HFFc6 (cell line): ENCODE measurements around the gene HLA-G. TPM values are rescaled to one million over a fixed set of nuclear protein-coding genes. Genes with fewer than 3 reads are reported as not detected.

Source experiments
- DNase-seq: peaks from one replicate; pipeline ENCODE4 v3.0.0-alpha.2; 2018
- H3K27ac Mint-ChIP-seq: 2 replicates; pipeline ENCODE4 v1.8.0; 2020; ENCODE audit warnings: mild to moderate bottlenecking, mixed read lengths
- H3K27me3 Mint-ChIP-seq: 2 replicates; pipeline ENCODE4 v1.8.0; 2021; ENCODE audit warnings: mild to moderate bottlenecking, moderate library complexity, mixed read lengths; ENCODE audit not compliant: insufficient read depth
- H3K36me3 Mint-ChIP-seq: 2 replicates; pipeline ENCODE4 v1.8.0; 2021; ENCODE audit warnings: low read depth, mixed read lengths
- H3K4me1 Mint-ChIP-seq: 2 replicates; pipeline ENCODE4 v1.8.0; 2020; ENCODE audit warnings: low read depth, mixed read lengths
- H3K4me3 Mint-ChIP-seq: 2 replicates; pipeline ENCODE4 v1.8.0; 2020; ENCODE audit warnings: mild to moderate bottlenecking, moderate library complexity, mixed read lengths
- H3K9me3 Mint-ChIP-seq: 2 replicates; pipeline ENCODE4 v1.8.0; 2020; ENCODE audit warnings: mild to moderate bottlenecking, mixed read lengths
- total RNA-seq, 6 experiments: library from RNA; stranded (reverse); fragmentation: NEBNext Ultra II Directional; extraction: Animal tissue kit (Norgen Biotek cat#: 25700); gene quantifications; 2 replicates in 1 of 6; 3 replicates in 5 of 6; pipeline ENCODE4 v1.2.3, GENCODE V29; 2021
- TF ChIP-seq, protein P1 (sequence below): fragments of 200-600 bp; sonication (generic); IDR thresholded peaks from 2 replicates; pipeline ENCODE4 v1.5.0; 2021; ENCODE audit warnings: antibody characterized with exemption, mild to moderate bottlenecking

HLA-G gene
- total RNA-seq, 6 experiments from 2014 or later: 0.16 to 0.48 (median 0.24) TPM; not detected in 2

DNA sequence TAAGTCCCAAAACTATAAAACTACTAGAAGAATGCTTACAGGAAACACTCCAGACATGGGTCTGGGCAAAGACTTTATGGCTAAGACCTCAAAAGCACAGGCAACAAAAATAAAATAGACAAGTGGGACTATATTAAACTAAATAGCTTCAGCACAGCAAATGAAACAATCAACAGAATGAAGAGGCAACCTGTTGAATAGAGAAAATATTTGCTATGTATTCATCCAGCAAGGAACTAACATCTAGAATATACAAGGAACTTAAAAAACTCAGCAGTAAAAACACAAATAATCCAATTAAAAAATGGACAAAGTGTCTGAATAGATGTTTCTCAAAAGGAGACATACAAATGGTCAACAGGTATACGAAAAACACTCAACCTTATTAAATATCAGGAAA lies 30.4 kb downstream of the HLA-G start:
- Mint-ChIP-seq H3K4me1 (no peaks in the 10 kb centered on the region), H3K27ac (no peak overlapping the region), H3K4me3 (no peak overlapping the region), H3K27me3 (peaks cover 40% of the 10 kb centered on the region), H3K9me3 (no peaks in the 10 kb centered on the region), H3K36me3 (no peaks in the 10 kb centered on the region)
- no peak for DNase-seq
- TF ChIP-seq, protein P1, sequence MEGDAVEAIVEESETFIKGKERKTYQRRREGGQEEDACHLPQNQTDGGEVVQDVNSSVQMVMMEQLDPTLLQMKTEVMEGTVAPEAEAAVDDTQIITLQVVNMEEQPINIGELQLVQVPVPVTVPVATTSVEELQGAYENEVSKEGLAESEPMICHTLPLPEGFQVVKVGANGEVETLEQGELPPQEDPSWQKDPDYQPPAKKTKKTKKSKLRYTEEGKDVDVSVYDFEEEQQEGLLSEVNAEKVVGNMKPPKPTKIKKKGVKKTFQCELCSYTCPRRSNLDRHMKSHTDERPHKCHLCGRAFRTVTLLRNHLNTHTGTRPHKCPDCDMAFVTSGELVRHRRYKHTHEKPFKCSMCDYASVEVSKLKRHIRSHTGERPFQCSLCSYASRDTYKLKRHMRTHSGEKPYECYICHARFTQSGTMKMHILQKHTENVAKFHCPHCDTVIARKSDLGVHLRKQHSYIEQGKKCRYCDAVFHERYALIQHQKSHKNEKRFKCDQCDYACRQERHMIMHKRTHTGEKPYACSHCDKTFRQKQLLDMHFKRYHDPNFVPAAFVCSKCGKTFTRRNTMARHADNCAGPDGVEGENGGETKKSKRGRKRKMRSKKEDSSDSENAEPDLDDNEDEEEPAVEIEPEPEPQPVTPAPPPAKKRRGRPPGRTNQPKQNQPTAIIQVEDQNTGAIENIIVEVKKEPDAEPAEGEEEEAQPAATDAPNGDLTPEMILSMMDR: no peak

DNA sequence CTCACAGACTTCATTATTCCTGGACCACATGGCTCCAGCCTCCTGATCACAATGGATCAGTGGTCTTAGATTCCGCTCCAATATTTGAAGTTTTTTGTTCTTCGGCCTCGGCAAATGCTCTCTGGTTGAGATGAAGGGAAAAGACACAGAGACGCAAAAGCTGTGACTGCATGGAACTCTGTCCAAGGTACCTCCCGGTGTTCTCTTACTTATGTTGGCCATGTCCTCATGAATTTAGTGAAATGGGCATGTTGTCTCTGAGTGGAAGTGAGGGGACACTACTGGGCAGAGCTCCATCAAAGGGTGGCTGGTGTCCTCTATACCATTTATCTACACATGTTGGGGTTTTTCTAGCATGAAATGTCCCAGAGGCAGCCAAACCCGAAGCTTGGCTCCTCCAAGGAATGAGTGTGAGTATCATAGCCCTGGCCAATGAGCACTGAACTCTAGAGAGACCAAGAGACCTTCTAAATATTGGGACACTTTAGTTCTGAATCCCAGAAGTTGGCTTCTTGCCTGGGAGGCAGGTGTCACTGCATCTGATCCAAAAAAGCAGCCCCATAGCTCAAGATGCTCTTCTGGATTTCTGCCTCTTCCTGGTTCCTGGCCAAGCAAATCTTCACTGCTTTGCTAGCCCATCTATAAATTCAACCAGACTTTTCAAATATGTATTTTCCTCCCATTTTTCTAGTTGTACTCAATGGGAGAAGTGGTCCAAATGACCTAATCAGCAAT lies 34.1 kb downstream of the HLA-G start:
- Mint-ChIP-seq H3K4me3 (no peak overlapping the region), H3K27me3 (peaks cover 53% of the 10 kb centered on the region), H3K36me3 (no peaks in the 10 kb centered on the region), H3K4me1 (no peaks in the 10 kb centered on the region), H3K9me3 (no peaks in the 10 kb centered on the region), H3K27ac (no peak overlapping the region)
- TF ChIP-seq, protein P1: no peak
- no peak for DNase-seq

DNA sequence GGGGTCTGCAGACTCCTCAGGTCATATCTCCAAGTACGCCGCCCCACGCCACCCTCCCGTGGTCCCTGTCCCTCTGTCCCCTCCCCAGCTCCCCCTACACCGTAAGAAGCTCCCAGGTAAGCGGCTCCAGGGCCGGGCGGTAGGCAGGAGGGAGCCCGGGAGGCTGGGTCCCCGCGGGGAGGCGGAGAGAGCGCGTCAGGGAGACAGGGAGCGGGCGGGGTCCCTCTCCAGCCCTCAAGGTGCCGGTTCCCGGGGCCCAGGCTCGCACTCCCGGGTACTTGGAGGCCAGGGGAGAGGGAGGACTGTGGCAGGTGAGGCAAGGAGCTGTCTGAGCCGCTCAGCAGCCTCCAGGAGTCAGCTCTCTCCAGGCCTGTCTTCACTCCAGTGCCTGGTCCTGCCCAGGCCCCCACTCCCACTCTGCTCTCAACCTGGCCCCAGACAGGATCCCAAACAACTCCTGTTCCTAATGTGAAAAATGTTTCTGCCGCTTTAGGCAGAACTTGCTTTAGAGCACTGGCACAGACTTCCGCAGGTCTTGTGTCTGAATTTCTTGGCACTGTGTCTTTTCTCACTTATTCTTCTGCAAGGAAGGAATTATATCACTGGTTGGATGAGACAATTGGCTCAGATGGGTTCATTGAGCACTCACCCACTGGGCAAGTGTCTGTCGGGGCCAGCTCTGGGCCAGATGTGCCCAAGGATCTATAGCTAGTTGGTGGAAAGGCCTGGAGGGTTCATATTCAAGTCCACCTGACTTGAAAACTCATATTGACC lies 36.6 kb downstream of the HLA-G start:
- TF ChIP-seq, protein P1: no peak
- H3K36me3 Mint-ChIP-seq: no peaks in the 10 kb centered on the region
- no peak for DNase-seq
- peaks cover 57% of the 10 kb centered on the region for H3K27me3 Mint-ChIP-seq
- H3K4me1 Mint-ChIP-seq: no peaks in the 10 kb centered on the region
- H3K9me3 Mint-ChIP-seq: no peaks in the 10 kb centered on the region
- H3K27ac Mint-ChIP-seq: no peak overlapping the region
- no peak overlapping the region for H3K4me3 Mint-ChIP-seq

DNA sequence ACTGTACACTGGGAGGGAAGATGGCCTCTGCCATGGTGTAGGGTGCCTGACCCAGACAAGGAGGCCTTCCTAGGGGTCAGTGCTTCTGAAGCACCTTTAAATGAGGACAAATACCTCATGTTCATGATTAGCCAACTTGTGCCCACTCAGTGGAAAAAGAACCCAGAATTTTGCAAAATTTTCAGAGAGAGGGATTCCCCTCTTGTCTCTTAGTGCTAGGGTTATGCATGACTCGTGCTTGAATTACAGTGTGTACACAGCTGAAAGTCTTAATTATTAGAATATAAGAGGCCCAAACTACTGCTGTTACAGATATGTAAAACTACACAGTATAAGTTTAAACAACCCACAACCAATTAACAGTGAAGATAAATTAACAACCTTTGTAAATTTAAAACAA lies 38.0 kb downstream of the HLA-G start:
- no peak for DNase-seq
- TF ChIP-seq, protein P1: no peak
- no peaks in the 10 kb centered on the region for H3K4me1 Mint-ChIP-seq
- H3K9me3 Mint-ChIP-seq: no peaks in the 10 kb centered on the region
- H3K4me3 Mint-ChIP-seq: no peak overlapping the region
- no peak overlapping the region for H3K27ac Mint-ChIP-seq
- no peaks in the 10 kb centered on the region for H3K36me3 Mint-ChIP-seq
- peaks cover 62% of the 10 kb centered on the region for H3K27me3 Mint-ChIP-seq

DNA sequence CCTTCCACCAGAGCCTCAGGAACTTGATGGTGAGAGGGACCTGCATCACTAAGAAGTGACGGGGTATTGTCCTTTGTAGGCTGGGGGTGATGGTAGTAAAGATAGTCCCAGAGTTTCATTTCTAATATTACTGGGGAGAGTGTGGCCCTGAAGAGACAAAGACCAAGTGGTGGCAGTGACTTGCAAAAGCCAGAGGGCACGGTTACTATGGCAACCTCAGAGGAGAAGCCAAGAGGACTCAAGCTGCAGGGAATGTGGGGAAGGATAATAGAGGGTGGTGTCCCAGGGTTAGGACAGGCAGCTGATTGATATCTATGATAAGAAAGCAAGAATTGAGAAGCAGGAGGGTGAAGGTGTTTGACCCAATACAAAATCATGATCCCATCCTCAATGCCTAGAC lies 42.5 kb downstream of the HLA-G start:
- H3K4me3 Mint-ChIP-seq: no peak overlapping the region
- H3K27ac Mint-ChIP-seq: no peak overlapping the region
- TF ChIP-seq, protein P1: no peak
- DNase-seq: no peak
- H3K27me3 Mint-ChIP-seq: peaks cover 47% of the 10 kb centered on the region
- H3K36me3 Mint-ChIP-seq: no peaks in the 10 kb centered on the region
- H3K4me1 Mint-ChIP-seq: no peaks in the 10 kb centered on the region
- no peaks in the 10 kb centered on the region for H3K9me3 Mint-ChIP-seq
